ENCODE data around the gene ACVR1B. TPM values are rescaled to one million over a fixed set of nuclear protein-coding genes. Genes with fewer than 3 reads are reported as not detected.

ACVR1B gene
- total and polyA plus RNA-seq, 2 experiments from 2014 or later, result 11.9 to 46.4 TPM

DNA sequence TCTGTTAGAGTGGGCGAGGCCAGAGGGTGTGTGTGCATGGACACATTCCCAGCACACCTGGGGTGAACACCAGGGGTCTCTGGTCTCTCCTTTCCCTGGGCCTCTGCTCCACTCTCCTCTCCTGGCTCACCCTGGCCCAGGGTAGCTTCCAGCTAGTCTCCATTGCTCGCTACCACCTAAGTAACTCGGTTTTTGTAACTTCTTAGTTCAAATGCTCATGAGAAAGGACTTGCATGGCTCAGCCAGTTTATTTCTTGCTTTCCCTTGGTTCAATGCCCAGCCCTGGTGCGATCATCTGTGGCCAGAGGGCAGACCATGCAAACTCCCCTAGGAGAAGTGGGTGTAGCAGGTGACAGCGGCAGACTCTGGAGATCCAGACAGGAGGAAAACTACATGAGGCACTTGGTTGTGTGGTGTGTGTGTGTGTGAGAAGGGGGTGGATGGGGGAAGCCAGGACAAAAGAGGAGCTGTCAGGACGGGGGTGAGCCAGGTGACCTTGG lies 8.9 kb upstream of the ACVR1B start:
- Histone ChIP-seq H3K9me3 (ENCODE audit: low read depth) (no peaks in the 10 kb centered on the region), H3K4me3 (no peak overlapping the region), H3K27ac (peak overlapping the region; percentile 64), H3K4me1 (ENCODE audit: low read depth) (peaks cover 31% of the 10 kb centered on the region), H3K27me3 (no peaks in the 10 kb centered on the region), H3K36me3 (no peaks in the 10 kb centered on the region)
- no peak for DNase-seq (ENCODE audit: low read depth in 1 of 2, low spot score in 1 of 2)
- TF ChIP-seq, protein P1, sequence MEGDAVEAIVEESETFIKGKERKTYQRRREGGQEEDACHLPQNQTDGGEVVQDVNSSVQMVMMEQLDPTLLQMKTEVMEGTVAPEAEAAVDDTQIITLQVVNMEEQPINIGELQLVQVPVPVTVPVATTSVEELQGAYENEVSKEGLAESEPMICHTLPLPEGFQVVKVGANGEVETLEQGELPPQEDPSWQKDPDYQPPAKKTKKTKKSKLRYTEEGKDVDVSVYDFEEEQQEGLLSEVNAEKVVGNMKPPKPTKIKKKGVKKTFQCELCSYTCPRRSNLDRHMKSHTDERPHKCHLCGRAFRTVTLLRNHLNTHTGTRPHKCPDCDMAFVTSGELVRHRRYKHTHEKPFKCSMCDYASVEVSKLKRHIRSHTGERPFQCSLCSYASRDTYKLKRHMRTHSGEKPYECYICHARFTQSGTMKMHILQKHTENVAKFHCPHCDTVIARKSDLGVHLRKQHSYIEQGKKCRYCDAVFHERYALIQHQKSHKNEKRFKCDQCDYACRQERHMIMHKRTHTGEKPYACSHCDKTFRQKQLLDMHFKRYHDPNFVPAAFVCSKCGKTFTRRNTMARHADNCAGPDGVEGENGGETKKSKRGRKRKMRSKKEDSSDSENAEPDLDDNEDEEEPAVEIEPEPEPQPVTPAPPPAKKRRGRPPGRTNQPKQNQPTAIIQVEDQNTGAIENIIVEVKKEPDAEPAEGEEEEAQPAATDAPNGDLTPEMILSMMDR (IDR thresholded peaks at IDR 0.05; ENCODE audit: low read depth, low read length), result no peak

DNA sequence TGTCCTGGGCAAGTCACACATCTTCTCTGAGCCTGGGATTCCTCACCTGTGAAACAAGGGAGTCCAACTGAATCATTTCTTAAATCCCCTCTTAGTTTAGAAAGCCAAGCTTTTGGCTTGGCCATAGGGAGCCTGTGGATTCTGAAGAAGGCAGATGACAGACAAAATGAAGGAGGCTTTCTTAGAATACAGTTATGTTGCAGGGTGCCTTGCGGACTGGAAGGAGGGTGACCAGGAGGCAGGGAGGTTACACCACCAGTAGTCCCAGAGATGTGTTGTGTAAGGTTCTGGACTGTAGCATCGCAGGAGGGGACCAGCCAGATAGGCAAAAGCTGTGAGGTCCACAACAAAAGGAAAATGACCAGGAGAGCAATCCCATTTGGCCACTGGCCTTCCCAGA lies 8.2 kb upstream of the ACVR1B start:
- Histone ChIP-seq H3K4me3 (no peak overlapping the region), H3K27me3 (no peaks in the 10 kb centered on the region), H3K4me1 (ENCODE audit: low read depth) (peaks cover 27% of the 10 kb centered on the region), H3K9me3 (ENCODE audit: low read depth) (no peaks in the 10 kb centered on the region), H3K27ac (no peak overlapping the region), H3K36me3 (no peaks in the 10 kb centered on the region)
- TF ChIP-seq, protein P1 (IDR thresholded peaks at IDR 0.05; ENCODE audit: low read depth, low read length), result no peak
- no peak for DNase-seq (ENCODE audit: low read depth in 1 of 2, low spot score in 1 of 2)

DNA sequence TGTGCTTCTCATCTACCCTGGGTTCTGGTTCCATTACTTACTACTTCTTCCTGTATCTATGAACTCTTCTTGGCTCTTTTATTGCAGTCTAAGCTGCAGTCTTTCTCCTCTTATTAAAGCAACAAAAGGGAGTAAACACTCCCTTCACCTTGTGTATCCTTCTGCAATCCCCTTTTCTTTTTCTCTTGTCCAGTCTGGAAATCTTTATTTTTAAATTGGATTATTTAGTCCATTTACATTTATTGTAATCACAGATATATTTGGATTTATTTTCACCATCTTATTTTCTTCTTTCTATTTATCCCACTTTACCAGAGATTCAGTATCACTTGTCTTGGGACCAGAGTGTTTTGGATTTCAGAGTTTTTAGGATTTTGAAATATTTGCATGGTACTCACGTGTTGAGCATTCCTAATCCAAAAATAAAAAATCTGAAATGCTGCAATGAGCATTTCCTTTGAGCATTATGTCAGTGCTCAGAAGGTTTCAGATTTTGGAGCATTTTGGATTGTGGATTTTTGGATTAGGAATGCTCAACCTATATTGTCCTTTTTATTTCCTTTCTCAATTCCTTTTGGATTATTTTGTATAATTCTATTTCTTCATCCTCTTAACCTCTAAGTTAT lies 6.8 kb upstream of the ACVR1B start:
- DNase-seq (ENCODE audit: low read depth in 1 of 2, low spot score in 1 of 2), result no peak
- no peak overlapping the region for H3K4me3 ChIP-seq
- H3K27me3 ChIP-seq, result no peaks in the 10 kb centered on the region
- H3K9me3 ChIP-seq (ENCODE audit: low read depth), result no peaks in the 10 kb centered on the region
- TF ChIP-seq, protein P1 (IDR thresholded peaks at IDR 0.05; ENCODE audit: low read depth, low read length), result no peak
- H3K36me3 ChIP-seq, result no peaks in the 10 kb centered on the region
- H3K4me1 ChIP-seq (ENCODE audit: low read depth), result peaks cover 26% of the 10 kb centered on the region
- H3K27ac ChIP-seq, result no peak overlapping the region

DNA sequence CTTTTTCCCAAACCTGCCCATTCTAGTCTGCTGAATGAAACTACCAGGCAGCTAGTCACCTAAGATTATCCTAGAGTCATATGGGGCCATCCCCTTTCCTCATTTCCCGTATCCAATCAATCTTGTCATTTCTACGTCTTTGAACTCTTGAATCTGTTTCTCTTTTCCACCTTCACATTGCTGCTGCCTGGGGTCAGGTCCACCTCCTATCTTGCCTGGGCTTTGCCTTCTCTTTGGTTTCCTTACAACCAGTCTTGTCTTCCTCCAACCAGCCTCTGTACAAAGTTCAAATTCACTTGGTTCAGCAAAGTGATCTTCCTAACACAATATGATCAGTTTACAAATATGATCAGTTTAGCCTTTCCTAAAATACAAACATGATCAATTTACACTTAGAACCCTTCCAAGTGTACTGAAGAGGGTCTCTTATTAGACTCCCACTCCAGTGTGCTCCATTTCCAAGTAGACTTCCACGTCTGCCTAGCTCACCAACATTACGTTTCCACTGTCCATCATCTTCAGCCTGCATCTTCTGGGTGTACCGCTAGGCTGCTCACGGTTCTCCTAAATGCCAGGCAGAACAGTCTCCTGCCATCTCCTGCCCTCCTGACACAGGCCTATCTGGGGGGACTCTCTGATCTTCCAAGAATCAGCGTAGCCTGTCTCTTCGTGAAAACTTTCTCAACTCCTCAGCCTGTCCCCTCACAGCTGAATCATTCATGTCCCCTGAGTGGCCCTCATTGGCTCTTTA lies 4.1 kb upstream of the ACVR1B start:
- Histone ChIP-seq H3K27ac (no peak overlapping the region), H3K9me3 (ENCODE audit: low read depth) (no peaks in the 10 kb centered on the region), H3K36me3 (no peaks in the 10 kb centered on the region), H3K4me1 (ENCODE audit: low read depth) (peaks cover 4% of the 10 kb centered on the region), H3K4me3 (no peak overlapping the region), H3K27me3 (no peaks in the 10 kb centered on the region)
- no peak for DNase-seq (ENCODE audit: low read depth in 1 of 2, low spot score in 1 of 2)
- TF ChIP-seq, protein P1 (IDR thresholded peaks at IDR 0.05; ENCODE audit: low read depth, low read length), result no peak

DNA sequence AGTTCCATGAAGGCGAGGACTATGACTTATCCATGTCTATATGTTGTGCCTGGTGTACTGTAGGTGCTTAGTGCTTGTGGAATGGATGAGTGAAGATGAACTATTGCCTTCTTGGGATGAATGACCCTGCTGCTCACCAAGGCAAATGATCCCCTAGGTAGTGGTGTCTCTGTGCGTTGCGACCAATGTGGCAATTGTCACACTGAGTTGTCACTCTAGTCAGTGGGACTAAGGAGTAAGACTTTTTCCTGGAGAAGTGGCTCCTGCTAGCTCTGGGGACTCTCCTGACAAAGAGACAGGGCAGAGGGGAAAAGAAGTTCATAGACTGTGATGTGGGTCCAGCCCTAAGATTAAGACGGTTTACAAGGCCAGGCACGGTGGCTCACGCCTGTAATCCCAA lies 3.4 kb upstream of the ACVR1B start:
- H3K27me3 ChIP-seq, result no peaks in the 10 kb centered on the region
- H3K9me3 ChIP-seq (ENCODE audit: low read depth), result no peaks in the 10 kb centered on the region
- no peak for DNase-seq (ENCODE audit: low read depth in 1 of 2, low spot score in 1 of 2)
- no peak overlapping the region for H3K4me3 ChIP-seq
- TF ChIP-seq, protein P1 (IDR thresholded peaks at IDR 0.05; ENCODE audit: low read depth, low read length), result no peak
- H3K27ac ChIP-seq, result no peak overlapping the region
- H3K36me3 ChIP-seq, result no peaks in the 10 kb centered on the region
- H3K4me1 ChIP-seq (ENCODE audit: low read depth), result peaks cover 5% of the 10 kb centered on the region
